Neural crest cell (in vitro differentiated cells): Measurements from ENCODE around the gene CD276. TPM values are rescaled to one million over a fixed set of nuclear protein-coding genes. Genes with fewer than 3 reads are reported as not detected.
A peak's percentile ranks its signal among the peaks of the same experiment; 100 is the strongest.
"Not testable (repeated sequence)": the region's sequence is repeated elsewhere in the genome, so short reads cannot be mapped to it uniquely, and the experiment has no call there.

ENCODE experiments used
- DNase-seq: peaks from one replicate; pipeline ENCODE4 v3.0.0; 2021; ENCODE audit warnings: low read depth, mixed read lengths, low spot score
- H3K27ac Mint-ChIP-seq: one replicate; pipeline ENCODE4 v1.8.0; 2021; ENCODE audit warnings: mild to moderate bottlenecking, mixed read lengths; ENCODE audit not compliant: unreplicated experiment
- H3K27me3 Mint-ChIP-seq: 2 replicates; pipeline ENCODE4 v1.8.0; 2021; ENCODE audit warnings: low read depth, mild to moderate bottlenecking, mixed read lengths
- H3K36me3 Mint-ChIP-seq: 2 replicates; pipeline ENCODE4 v1.8.0; 2021; ENCODE audit warnings: low read depth, mild to moderate bottlenecking, mixed read lengths
- H3K4me1 Mint-ChIP-seq: 2 replicates; pipeline ENCODE4 v1.8.0; 2021; ENCODE audit warnings: mixed read lengths
- H3K4me3 Mint-ChIP-seq: one replicate; pipeline ENCODE4 v1.8.0; 2021; ENCODE audit warnings: mild to moderate bottlenecking, mixed read lengths
- H3K9me3 Mint-ChIP-seq: 2 replicates; pipeline ENCODE4 v1.8.0; 2021; ENCODE audit warnings: mixed read lengths
- total RNA-seq: library from RNA; stranded (reverse); gene quantifications from 2 replicates; pipeline ENCODE4 v1.2.1, GENCODE V29; 2021
- TF ChIP-seq, protein P1 (sequence below): fragments of 200-600 bp; sonication (generic); conservative IDR thresholded peaks from 2 replicates; pipeline ENCODE4 v1.5.0; 2021; ENCODE audit warnings: antibody characterized with exemption, mild to moderate bottlenecking

CD276 gene
- total RNA-seq, 1 donor from 2014 or later, result 199 TPM

DNA sequence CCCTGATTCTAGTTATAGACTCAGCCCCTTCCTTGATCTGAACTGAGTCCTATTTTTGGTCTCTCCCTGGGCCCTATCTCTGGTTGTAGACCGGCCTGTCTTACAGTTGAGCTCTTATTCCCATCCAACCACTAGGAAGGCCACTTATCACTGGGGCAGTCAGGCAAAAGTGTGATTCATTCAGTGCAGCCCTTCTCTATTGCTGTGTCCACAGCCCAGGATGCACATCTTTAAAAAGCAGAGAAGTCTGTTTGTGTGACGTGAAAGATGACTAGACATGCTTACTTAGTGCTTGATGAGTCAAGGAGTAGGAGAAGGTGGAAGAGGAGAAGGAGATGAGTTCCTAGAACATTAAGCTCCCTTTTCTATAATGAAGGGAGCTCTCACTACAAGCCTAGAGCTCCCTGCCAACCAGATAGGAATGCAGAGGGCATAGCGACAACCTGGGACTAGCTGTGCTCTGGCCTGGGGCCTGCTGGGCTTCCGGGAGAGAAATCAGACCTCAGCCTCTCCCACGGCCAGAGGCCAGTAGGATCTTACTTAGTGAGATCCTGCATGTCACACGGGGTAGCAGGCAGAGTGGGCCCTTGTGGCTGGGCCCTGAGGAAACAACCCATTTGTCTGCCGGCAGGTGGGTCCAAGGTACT is 43.3 kb downstream of the CD276 start:
- H3K27ac Mint-ChIP-seq, result peak overlapping the region; percentile 31
- TF ChIP-seq, protein P1, sequence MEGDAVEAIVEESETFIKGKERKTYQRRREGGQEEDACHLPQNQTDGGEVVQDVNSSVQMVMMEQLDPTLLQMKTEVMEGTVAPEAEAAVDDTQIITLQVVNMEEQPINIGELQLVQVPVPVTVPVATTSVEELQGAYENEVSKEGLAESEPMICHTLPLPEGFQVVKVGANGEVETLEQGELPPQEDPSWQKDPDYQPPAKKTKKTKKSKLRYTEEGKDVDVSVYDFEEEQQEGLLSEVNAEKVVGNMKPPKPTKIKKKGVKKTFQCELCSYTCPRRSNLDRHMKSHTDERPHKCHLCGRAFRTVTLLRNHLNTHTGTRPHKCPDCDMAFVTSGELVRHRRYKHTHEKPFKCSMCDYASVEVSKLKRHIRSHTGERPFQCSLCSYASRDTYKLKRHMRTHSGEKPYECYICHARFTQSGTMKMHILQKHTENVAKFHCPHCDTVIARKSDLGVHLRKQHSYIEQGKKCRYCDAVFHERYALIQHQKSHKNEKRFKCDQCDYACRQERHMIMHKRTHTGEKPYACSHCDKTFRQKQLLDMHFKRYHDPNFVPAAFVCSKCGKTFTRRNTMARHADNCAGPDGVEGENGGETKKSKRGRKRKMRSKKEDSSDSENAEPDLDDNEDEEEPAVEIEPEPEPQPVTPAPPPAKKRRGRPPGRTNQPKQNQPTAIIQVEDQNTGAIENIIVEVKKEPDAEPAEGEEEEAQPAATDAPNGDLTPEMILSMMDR, result no peak
- no peak for DNase-seq
- peaks cover 16% of the 10 kb centered on the region for H3K4me1 Mint-ChIP-seq
- H3K36me3 Mint-ChIP-seq, result no peaks in the 10 kb centered on the region
- H3K9me3 Mint-ChIP-seq, result no peaks in the 10 kb centered on the region
- no peaks in the 10 kb centered on the region for H3K27me3 Mint-ChIP-seq
- H3K4me3 Mint-ChIP-seq, result no peak overlapping the region

DNA sequence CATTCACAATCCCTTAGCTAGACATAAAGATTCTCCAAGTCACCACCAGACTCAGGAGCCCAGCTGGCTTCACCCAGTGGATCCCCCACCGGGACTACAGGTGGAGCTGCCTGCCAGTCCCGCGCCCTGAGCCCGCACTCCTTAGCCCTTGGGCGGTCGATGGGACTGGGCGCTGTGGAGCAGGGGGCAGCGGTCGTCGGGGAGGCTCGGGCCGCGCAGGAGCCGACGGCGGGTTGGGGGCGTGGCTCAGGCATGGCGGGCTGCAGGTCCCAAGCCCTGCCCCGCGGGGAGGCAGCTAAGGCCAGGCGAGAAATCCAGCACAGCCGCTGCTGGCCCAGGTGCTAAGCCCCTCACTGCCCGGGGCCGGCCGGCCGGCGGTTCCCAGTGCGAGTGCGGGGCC is 47.9 kb downstream of the CD276 start:
- not testable (repeated sequence) for DNase-seq, H3K9me3 Mint-ChIP-seq, H3K27me3 Mint-ChIP-seq, H3K36me3 Mint-ChIP-seq, H3K27ac Mint-ChIP-seq, H3K4me1 Mint-ChIP-seq, H3K4me3 Mint-ChIP-seq

DNA sequence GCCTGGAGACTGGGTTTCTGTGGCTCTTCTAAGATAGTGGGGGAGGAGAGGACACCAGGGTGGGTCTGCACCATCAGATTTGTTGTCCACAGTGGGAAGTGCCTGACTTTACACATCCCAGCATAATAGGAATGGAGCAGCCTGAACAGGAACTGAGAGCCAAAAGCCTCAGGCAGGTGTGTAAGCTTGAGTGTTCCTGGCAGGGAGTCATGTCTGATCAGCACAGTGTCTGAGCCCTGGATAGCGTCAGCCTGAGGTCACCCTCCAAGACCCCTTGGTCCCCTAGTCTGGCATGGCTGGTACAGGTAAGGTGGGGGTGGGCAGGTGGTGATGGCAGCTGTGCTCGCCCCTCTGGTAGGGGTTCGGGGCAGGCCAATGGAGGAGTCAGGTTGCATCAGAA is 48.7 kb downstream of the CD276 start:
- H3K4me3 Mint-ChIP-seq, result no peak overlapping the region
- H3K36me3 Mint-ChIP-seq, result no peaks in the 10 kb centered on the region
- H3K9me3 Mint-ChIP-seq, result no peaks in the 10 kb centered on the region
- TF ChIP-seq, protein P1, result no peak
- H3K27me3 Mint-ChIP-seq, result no peaks in the 10 kb centered on the region
- H3K4me1 Mint-ChIP-seq, result no peaks in the 10 kb centered on the region
- no peak overlapping the region for H3K27ac Mint-ChIP-seq
- DNase-seq, result no peak

DNA sequence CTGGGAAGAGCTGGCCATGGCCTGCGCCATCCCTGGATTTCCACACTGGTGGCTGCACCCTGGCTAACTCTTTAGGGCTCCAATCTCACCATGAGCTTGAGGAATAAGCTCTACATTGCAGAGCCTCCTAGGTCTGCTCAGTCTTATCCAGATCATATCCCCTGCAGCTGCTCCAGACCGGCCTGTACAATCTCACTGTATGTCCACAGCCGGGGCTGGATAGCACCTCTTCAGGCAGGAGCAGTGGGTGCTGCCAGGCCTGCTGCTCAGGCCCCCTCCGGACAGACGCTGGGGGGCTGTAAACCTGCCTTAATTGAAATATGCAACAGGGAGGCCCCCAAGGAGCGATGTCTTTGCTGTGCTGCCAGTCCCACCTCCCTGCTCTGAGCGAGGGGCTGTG is 53.4 kb downstream of the CD276 start:
- no peaks in the 10 kb centered on the region for H3K9me3 Mint-ChIP-seq
- H3K36me3 Mint-ChIP-seq, result no peaks in the 10 kb centered on the region
- peaks cover 20% of the 10 kb centered on the region for H3K4me1 Mint-ChIP-seq
- TF ChIP-seq, protein P1, result no peak
- no peak for DNase-seq
- H3K27me3 Mint-ChIP-seq, result no peaks in the 10 kb centered on the region
- H3K27ac Mint-ChIP-seq, result no peak overlapping the region
- H3K4me3 Mint-ChIP-seq, result no peak overlapping the region

DNA sequence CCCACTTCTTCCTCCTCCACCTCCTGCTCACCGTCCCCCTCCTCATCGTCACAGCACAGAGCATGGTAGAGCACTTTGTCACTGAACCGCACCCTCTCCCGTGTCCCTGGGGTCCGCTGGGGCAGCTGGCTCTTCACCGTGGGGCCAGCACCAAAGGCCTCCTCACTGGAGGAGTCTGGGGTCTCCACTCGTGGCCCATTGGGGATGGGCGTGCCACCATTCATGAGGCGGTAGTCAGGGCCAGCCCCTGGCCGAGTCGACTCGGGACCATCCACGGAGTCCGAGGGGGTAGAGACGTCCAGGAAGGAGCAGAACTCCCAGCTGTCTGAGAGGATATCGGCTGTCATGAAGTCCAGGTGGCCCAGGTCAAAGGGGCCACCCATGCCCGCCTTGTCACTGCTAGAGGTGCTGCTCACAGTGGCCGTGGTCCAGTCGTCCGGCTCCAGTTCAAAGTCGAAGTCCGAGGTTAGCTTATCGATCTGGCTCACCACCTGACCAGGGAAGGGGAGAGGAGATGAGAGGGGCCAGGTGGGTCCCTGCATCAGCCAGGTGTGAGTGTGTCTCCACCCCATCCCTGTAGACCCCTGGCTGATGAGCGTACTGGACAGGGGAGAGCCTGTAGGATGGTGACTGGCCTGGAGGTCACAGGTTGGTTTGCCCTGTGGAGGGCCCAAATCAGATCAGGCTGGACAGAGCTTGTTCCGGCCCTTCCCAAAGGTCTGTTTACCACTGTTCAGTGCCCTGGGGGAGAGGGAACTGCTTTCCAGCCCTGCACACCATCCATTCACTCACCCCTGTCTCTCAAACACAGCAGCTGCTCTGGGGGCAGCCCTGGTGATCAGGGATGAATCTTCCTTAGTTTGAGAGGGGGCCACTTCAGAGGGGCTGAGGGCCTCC is 56.2 kb downstream of the CD276 start:
- Mint-ChIP-seq H3K27me3 (no peaks in the 10 kb centered on the region), H3K36me3 (no peaks in the 10 kb centered on the region), H3K4me1 (peaks cover 28% of the 10 kb centered on the region), H3K27ac (no peak overlapping the region), H3K9me3 (no peaks in the 10 kb centered on the region), H3K4me3 (no peak overlapping the region)
- TF ChIP-seq, protein P1, result no peak
- DNase-seq, result no peak

DNA sequence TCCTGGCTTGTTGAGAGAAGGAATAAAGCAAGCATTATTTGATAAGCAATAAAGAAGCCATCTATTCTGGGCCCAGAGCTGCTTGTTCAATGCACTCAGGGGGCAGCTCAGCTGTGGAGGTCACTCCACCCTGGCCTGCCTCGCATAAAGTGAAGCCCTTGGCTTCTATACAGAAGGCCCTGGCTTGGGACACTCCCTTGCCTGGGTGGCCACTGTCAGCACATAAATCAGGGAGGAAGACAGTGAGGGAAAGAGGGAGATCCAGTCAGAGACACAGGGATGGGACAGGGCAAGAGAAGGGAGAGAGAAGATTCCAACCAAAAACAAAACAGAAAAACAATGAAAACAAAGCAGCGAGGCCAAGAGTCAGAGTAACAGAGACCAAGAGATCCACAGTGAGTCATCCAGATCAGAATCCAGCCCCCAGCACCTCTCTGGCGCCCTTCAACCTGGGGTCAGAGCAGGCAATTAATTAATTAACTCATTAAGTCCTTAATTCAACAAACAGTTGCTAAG is 57.2 kb downstream of the CD276 start:
- H3K27me3 Mint-ChIP-seq, result no peaks in the 10 kb centered on the region
- no peaks in the 10 kb centered on the region for H3K9me3 Mint-ChIP-seq
- peak overlapping the region; percentile 22 for H3K27ac Mint-ChIP-seq
- peak overlapping the region; percentile 11 for H3K4me3 Mint-ChIP-seq
- peaks cover 34% of the 10 kb centered on the region for H3K4me1 Mint-ChIP-seq
- H3K36me3 Mint-ChIP-seq, result no peaks in the 10 kb centered on the region
- DNase-seq, result no peak
- TF ChIP-seq, protein P1, result no peak
